GM23338 (cell line): ENCODE data around the gene PAM. TPM values are rescaled to one million over a fixed set of nuclear protein-coding genes. Genes with fewer than 3 reads are reported as not detected.
A peak's percentile ranks its signal among the peaks of the same experiment; 100 is the strongest.

Experiments used
- ATAC-seq: fragments of 200-7000 bp; cut with Tn5 transposase; 3 replicates; pipeline ENCODE4 v1.9.1; 2020
- DNase-seq: peaks from one replicate; pipeline ENCODE4 v3.0.0-alpha.2; 2015; ENCODE audit warnings: low spot score
- H2AFZ ChIP-seq: fragments of 200-600 bp; sonication (generic); 2 replicates; pipeline ENCODE4 v1.8.0; 2016; ENCODE audit warnings: antibody characterized with exemption, mild to moderate bottlenecking, moderate library complexity
- H3F3A ChIP-seq: fragments of 200-600 bp; sonication (generic); replicated peaks from 2 replicates; pipeline ENCODE4 v1.8.0; 2017; ENCODE audit warnings: antibody characterized with exemption, mixed run types, low read depth
- H3K27ac ChIP-seq: fragments of 200-600 bp; sonication (generic); 2 replicates; pipeline ENCODE4 v1.6.1; 2016; ENCODE audit warnings: low read depth
- H3K27me3 ChIP-seq: fragments of 200-600 bp; sonication (generic); 2 replicates; pipeline ENCODE4 v1.8.0; 2016; ENCODE audit warnings: mild to moderate bottlenecking, mixed run types, moderate library complexity; ENCODE audit not compliant: insufficient read depth
- H3K36me3 ChIP-seq: fragments of 200-600 bp; sonication (generic); 2 replicates; pipeline ENCODE4 v1.8.0; 2016; ENCODE audit warnings: mild to moderate bottlenecking; ENCODE audit not compliant: insufficient read depth
- H3K4me1 ChIP-seq: fragments of 200-600 bp; sonication (generic); 2 replicates; pipeline ENCODE4 v1.8.0; 2016; ENCODE audit warnings: mild to moderate bottlenecking, moderate library complexity; ENCODE audit not compliant: insufficient read depth
- H3K4me2 ChIP-seq: fragments of 200-600 bp; sonication (generic); 2 replicates; pipeline ENCODE4 v1.7.1; 2017; ENCODE audit warnings: mixed run types
- H3K4me3 ChIP-seq: fragments of 200-600 bp; sonication (generic); 2 replicates; pipeline ENCODE4 v1.6.1; 2016; ENCODE audit warnings: mixed run types
- H3K79me2 ChIP-seq: fragments of 200-600 bp; sonication (generic); replicated peaks from 2 replicates; pipeline ENCODE4 v1.8.0; 2017; ENCODE audit warnings: mild to moderate bottlenecking; ENCODE audit not compliant: insufficient read depth
- H3K9me2 ChIP-seq: fragments of 200-600 bp; sonication (generic); 2 replicates; pipeline ENCODE4 v1.8.0; 2017; ENCODE audit not compliant: insufficient read depth
- H4K20me1 ChIP-seq: fragments of 200-600 bp; sonication (generic); replicated peaks from 2 replicates; pipeline ENCODE4 v1.8.0; 2017; ENCODE audit warnings: mild to moderate bottlenecking; ENCODE audit not compliant: insufficient read depth
- H3K27ac Mint-ChIP-seq: 2 replicates; pipeline ENCODE4 v1.8.0; 2020; ENCODE audit warnings: inconsistent platforms, mild to moderate bottlenecking, moderate library complexity, mixed read lengths
- H3K27me3 Mint-ChIP-seq: 3 replicates; pipeline ENCODE4 v1.8.0; 2022; ENCODE audit warnings: low read depth, mild to moderate bottlenecking, moderate library complexity, mixed read lengths, inconsistent platforms; ENCODE audit not compliant: insufficient read depth, poor library complexity
- H3K36me3 Mint-ChIP-seq: 3 replicates; pipeline ENCODE4 v1.8.0; 2021; ENCODE audit warnings: low read depth, mild to moderate bottlenecking, inconsistent platforms, moderate library complexity, mixed read lengths
- H3K4me1 Mint-ChIP-seq: 3 replicates; pipeline ENCODE4 v1.8.0; 2020; ENCODE audit warnings: mild to moderate bottlenecking, inconsistent platforms, mixed read lengths
- H3K4me3 Mint-ChIP-seq: 3 replicates; pipeline ENCODE4 v1.8.0; 2021; ENCODE audit warnings: moderate library complexity, mild to moderate bottlenecking, inconsistent platforms, mixed read lengths
- H3K9me3 Mint-ChIP-seq: 3 replicates; pipeline ENCODE4 v1.8.0; 2020; ENCODE audit warnings: moderate library complexity, mild to moderate bottlenecking, inconsistent platforms, mixed read lengths
- CREB1 ChIP-seq: fragments of 250-450 bp; sonication (Bioruptor Pico); IDR thresholded peaks from 2 replicates; pipeline ENCODE4 v1.5.0; 2020; ENCODE audit warnings: low read depth, mild to moderate bottlenecking, moderate library complexity
- EZH2 ChIP-seq: fragments of 200-600 bp; sonication (generic); IDR thresholded peaks from one replicate; pipeline ENCODE4 v1.8.0; 2017; ENCODE audit warnings: antibody characterized with exemption, mild to moderate bottlenecking, low read depth; ENCODE audit not compliant: unreplicated experiment
- EZH2phosphoT487 ChIP-seq: fragments of 200-600 bp; sonication (generic); IDR thresholded peaks from one replicate; pipeline ENCODE4 v1.8.1; 2018; ENCODE audit warnings: antibody characterized with exemption; ENCODE audit not compliant: unreplicated experiment
- JUNB ChIP-seq: IDR thresholded peaks from one replicate; pipeline ENCODE4 v1.6.1; 2016; ENCODE audit warnings: antibody characterized with exemption; ENCODE audit not compliant: unreplicated experiment
- NANOG ChIP-seq: IDR thresholded peaks from 2 replicates; pipeline ENCODE4 v1.6.1; 2016; ENCODE audit warnings: antibody characterized with exemption, borderline replicate concordance
- POLR2AphosphoS5 ChIP-seq: IDR thresholded peaks from 2 replicates; pipeline ENCODE4 v1.6.1; 2016; ENCODE audit warnings: antibody characterized with exemption, low read depth
- STAT1 ChIP-seq: IDR thresholded peaks from one replicate; pipeline ENCODE4 v1.6.1; 2016; ENCODE audit warnings: antibody characterized with exemption; ENCODE audit not compliant: unreplicated experiment
- ZNF114 ChIP-seq: fragments of 250-450 bp; sonication (Bioruptor Pico); IDR thresholded peaks from 2 replicates; pipeline ENCODE4 v1.5.0; 2020; ENCODE audit warnings: mild to moderate bottlenecking, moderate library complexity
- ZNF331 ChIP-seq: fragments of 250-450 bp; sonication (Bioruptor Pico); IDR thresholded peaks from 2 replicates; pipeline ENCODE4 v1.5.0; 2020; ENCODE audit warnings: low read depth, mild to moderate bottlenecking, moderate library complexity
- polyA plus RNA-seq: library from polyadenylated mRNA; unstranded; fragments of >200 nt; fragmentation: Nextera tagmentation; extraction: Ambion mirVana; gene quantifications from 2 replicates; pipeline ENCODE4 v1.2.1, GENCODE V29; 2016
- total RNA-seq: library from RNA; depleted of rRNA; stranded (reverse); fragments of >200 nt; shearing (Covaris generic); gene quantifications from 2 replicates; pipeline ENCODE4 v1.2.3, GENCODE V29; 2014
- TF ChIP-seq, protein P1 (sequence below), 2 experiments: fragments of 200-600 bp in 1 of 2; sonication (generic) in 1 of 2; conservative IDR thresholded peaks; 2 replicates each; pipeline versions ENCODE4 v1.5.1 to v1.6.1; 2016 to 2017; ENCODE audit warnings: antibody characterized with exemption in 2 of 2, low read depth in 2 of 2, mild to moderate bottlenecking in 2 of 2, moderate library complexity in 1 of 2
- TF ChIP-seq, protein P2 (sequence below): IDR thresholded peaks from one replicate; pipeline ENCODE4 v1.6.1; 2018; ENCODE audit warnings: antibody characterized with exemption; ENCODE audit not compliant: unreplicated experiment
- TF ChIP-seq, protein P3 (sequence below): IDR thresholded peaks from 2 replicates; pipeline ENCODE4 v1.6.1; 2016; ENCODE audit warnings: antibody characterized with exemption
- TF ChIP-seq, protein P4 (sequence below): fragments of 250-450 bp; sonication (Bioruptor Pico); IDR thresholded peaks from 2 replicates; pipeline ENCODE4 v1.5.0; 2020; ENCODE audit warnings: mild to moderate bottlenecking, moderate library complexity

The PAM gene
- total and polyA plus RNA-seq, 2 experiments from 2014 or later = 33.9 to 79.4 TPM

DNA sequence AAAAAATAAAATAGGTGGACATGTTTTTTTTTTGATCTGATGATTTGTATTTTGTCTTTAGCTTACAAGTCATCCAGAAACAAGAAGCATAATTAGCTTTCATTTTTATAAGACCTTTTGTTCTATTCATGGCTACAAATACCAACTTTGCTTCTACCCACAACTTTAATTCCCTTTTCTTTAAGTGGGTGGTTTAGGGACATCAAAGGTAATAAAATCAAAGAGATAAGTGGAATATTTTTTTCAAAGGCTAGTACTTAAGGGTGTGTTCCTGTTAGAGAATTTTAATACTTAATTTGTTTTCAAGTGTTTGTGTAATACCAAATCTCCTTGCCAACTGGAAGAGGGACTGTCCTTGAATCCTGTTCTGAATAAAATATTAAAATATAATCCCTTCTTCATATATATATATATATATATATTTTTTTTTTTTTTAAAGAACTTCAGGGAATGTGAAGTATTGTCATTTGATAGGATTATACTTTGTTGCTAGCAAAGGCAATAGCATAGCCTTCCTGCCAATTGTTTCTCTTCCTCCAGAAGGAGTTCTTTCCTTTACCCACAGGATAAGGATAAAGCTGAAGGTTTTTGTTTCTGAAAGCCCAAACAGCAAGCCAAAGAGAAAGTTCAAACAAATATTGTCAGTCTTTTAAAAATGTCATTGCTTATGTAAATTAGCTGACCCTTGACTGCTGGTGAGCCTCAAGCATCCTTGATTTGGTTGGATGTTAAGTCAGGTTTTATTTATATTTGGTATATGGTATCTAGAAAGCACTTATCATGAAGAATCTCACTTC, 108.9 kb downstream of the PAM start:
- peak; percentile 19 for DNase-seq
- peaks cover 31% of the 10 kb centered on the region for H3K4me1 Mint-ChIP-seq
- Histone ChIP-seq H3K9me2 (no peaks in the 10 kb centered on the region), H3K36me3 (no peaks in the 10 kb centered on the region), H4K20me1 (no peaks in the 10 kb centered on the region), H3K27me3 (peaks cover 6% of the 10 kb centered on the region; the same call in 1 of the 2 replicates), H2AFZ (no peak overlapping the region), H3K79me2 (no peaks in the 10 kb centered on the region), H3K4me1 (peaks cover 25% of the 10 kb centered on the region), H3K4me2 (peak overlapping the region; percentile 66), H3K27ac (peak overlapping the region; percentile 27; the same call in 1 of the 2 replicates), H3F3A (no peaks in the 10 kb centered on the region), H3K4me3 (no peak overlapping the region)
- no peak overlapping the region for H3K27ac Mint-ChIP-seq
- H3K4me3 Mint-ChIP-seq = no peak overlapping the region
- no peaks in the 10 kb centered on the region for H3K9me3 Mint-ChIP-seq
- TF ChIP-seq ZNF114 (CRISPR knock-in tag) (no peak), STAT1 (no peak), JUNB (no peak), CREB1 (CRISPR knock-in tag) (no peak), NANOG (no peak), ZNF331 (CRISPR knock-in tag) (no peak), EZH2phosphoT487 (no peak), EZH2 (no peak), POLR2AphosphoS5 (no peak)
- TF ChIP-seq, protein P1, sequence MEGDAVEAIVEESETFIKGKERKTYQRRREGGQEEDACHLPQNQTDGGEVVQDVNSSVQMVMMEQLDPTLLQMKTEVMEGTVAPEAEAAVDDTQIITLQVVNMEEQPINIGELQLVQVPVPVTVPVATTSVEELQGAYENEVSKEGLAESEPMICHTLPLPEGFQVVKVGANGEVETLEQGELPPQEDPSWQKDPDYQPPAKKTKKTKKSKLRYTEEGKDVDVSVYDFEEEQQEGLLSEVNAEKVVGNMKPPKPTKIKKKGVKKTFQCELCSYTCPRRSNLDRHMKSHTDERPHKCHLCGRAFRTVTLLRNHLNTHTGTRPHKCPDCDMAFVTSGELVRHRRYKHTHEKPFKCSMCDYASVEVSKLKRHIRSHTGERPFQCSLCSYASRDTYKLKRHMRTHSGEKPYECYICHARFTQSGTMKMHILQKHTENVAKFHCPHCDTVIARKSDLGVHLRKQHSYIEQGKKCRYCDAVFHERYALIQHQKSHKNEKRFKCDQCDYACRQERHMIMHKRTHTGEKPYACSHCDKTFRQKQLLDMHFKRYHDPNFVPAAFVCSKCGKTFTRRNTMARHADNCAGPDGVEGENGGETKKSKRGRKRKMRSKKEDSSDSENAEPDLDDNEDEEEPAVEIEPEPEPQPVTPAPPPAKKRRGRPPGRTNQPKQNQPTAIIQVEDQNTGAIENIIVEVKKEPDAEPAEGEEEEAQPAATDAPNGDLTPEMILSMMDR (conservative IDR thresholded peaks at IDR 0.05; ENCODE audit: low read depth in 2 of 2) = no peak
- TF ChIP-seq, protein P2, sequence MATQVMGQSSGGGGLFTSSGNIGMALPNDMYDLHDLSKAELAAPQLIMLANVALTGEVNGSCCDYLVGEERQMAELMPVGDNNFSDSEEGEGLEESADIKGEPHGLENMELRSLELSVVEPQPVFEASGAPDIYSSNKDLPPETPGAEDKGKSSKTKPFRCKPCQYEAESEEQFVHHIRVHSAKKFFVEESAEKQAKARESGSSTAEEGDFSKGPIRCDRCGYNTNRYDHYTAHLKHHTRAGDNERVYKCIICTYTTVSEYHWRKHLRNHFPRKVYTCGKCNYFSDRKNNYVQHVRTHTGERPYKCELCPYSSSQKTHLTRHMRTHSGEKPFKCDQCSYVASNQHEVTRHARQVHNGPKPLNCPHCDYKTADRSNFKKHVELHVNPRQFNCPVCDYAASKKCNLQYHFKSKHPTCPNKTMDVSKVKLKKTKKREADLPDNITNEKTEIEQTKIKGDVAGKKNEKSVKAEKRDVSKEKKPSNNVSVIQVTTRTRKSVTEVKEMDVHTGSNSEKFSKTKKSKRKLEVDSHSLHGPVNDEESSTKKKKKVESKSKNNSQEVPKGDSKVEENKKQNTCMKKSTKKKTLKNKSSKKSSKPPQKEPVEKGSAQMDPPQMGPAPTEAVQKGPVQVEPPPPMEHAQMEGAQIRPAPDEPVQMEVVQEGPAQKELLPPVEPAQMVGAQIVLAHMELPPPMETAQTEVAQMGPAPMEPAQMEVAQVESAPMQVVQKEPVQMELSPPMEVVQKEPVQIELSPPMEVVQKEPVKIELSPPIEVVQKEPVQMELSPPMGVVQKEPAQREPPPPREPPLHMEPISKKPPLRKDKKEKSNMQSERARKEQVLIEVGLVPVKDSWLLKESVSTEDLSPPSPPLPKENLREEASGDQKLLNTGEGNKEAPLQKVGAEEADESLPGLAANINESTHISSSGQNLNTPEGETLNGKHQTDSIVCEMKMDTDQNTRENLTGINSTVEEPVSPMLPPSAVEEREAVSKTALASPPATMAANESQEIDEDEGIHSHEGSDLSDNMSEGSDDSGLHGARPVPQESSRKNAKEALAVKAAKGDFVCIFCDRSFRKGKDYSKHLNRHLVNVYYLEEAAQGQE = no peak
- TF ChIP-seq, protein P3, sequence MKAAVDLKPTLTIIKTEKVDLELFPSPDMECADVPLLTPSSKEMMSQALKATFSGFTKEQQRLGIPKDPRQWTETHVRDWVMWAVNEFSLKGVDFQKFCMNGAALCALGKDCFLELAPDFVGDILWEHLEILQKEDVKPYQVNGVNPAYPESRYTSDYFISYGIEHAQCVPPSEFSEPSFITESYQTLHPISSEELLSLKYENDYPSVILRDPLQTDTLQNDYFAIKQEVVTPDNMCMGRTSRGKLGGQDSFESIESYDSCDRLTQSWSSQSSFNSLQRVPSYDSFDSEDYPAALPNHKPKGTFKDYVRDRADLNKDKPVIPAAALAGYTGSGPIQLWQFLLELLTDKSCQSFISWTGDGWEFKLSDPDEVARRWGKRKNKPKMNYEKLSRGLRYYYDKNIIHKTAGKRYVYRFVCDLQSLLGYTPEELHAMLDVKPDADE = no peak
- TF ChIP-seq, protein P4, sequence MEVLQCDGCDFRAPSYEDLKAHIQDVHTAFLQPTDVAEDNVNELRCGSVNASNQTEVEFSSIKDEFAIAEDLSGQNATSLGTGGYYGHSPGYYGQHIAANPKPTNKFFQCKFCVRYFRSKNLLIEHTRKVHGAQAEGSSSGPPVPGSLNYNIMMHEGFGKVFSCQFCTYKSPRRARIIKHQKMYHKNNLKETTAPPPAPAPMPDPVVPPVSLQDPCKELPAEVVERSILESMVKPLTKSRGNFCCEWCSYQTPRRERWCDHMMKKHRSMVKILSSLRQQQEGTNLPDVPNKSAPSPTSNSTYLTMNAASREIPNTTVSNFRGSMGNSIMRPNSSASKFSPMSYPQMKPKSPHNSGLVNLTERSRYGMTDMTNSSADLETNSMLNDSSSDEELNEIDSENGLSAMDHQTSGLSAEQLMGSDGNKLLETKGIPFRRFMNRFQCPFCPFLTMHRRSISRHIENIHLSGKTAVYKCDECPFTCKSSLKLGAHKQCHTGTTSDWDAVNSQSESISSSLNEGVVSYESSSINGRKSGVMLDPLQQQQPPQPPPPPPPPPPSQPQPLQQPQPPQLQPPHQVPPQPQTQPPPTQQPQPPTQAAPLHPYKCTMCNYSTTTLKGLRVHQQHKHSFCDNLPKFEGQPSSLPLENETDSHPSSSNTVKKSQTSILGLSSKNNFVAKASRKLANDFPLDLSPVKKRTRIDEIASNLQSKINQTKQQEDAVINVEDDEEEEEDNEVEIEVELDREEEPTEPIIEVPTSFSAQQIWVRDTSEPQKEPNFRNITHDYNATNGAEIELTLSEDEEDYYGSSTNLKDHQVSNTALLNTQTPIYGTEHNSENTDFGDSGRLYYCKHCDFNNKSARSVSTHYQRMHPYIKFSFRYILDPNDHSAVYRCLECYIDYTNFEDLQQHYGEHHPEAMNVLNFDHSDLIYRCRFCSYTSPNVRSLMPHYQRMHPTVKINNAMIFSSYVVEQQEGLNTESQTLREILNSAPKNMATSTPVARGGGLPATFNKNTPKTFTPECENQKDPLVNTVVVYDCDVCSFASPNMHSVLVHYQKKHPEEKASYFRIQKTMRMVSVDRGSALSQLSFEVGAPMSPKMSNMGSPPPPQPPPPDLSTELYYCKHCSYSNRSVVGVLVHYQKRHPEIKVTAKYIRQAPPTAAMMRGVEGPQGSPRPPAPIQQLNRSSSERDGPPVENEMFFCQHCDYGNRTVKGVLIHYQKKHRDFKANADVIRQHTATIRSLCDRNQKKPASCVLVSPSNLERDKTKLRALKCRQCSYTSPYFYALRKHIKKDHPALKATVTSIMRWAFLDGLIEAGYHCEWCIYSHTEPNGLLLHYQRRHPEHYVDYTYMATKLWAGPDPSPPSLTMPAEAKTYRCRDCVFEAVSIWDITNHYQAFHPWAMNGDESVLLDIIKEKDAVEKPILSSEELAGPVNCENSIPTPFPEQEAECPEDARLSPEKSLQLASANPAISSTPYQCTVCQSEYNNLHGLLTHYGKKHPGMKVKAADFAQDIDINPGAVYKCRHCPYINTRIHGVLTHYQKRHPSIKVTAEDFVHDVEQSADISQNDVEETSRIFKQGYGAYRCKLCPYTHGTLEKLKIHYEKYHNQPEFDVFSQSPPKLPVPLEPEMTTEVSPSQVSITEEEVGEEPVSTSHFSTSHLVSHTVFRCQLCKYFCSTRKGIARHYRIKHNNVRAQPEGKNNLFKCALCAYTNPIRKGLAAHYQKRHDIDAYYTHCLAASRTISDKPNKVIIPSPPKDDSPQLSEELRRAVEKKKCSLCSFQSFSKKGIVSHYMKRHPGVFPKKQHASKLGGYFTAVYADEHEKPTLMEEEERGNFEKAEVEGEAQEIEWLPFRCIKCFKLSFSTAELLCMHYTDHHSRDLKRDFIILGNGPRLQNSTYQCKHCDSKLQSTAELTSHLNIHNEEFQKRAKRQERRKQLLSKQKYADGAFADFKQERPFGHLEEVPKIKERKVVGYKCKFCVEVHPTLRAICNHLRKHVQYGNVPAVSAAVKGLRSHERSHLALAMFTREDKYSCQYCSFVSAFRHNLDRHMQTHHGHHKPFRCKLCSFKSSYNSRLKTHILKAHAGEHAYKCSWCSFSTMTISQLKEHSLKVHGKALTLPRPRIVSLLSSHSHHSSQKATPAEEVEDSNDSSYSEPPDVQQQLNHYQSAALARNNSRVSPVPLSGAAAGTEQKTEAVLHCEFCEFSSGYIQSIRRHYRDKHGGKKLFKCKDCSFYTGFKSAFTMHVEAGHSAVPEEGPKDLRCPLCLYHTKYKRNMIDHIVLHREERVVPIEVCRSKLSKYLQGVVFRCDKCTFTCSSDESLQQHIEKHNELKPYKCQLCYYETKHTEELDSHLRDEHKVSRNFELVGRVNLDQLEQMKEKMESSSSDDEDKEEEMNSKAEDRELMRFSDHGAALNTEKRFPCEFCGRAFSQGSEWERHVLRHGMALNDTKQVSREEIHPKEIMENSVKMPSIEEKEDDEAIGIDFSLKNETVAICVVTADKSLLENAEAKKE (CRISPR knock-in tag) = no peak
- H3K36me3 Mint-ChIP-seq = no peaks in the 10 kb centered on the region
- ATAC-seq = no peak
- peaks cover 6% of the 10 kb centered on the region for H3K27me3 Mint-ChIP-seq
